SK-N-SH treated with all-trans-retinoic acid at 6 μM for 48 hours (cell line): ENCODE results near the gene ORC1.

ENCODE experiments used
- ATAC-seq: fragments of 200-7000 bp; cut with Tn5 transposase; 3 replicates; pipeline ENCODE4 v1.9.1; 2020; ENCODE audit warnings: mild to moderate bottlenecking, moderate library complexity
- BACH2 ChIP-seq: fragments of 250-450 bp; sonication (Bioruptor Pico); IDR thresholded peaks from 2 replicates; pipeline ENCODE4 v1.9.0; 2021; ENCODE audit warnings: mild to moderate bottlenecking, borderline replicate concordance
- ESRRG ChIP-seq: fragments of 250-450 bp; sonication (Bioruptor Pico); IDR thresholded peaks from 2 replicates; pipeline ENCODE4 v1.6.1; 2021; ENCODE audit warnings: mild to moderate bottlenecking
- ISL1 ChIP-seq: fragments of 250-450 bp; sonication (Bioruptor Pico); IDR thresholded peaks from 2 replicates; pipeline ENCODE4 v2.1.2; 2022; ENCODE audit warnings: mild to moderate bottlenecking, moderate library complexity
- OSR1 ChIP-seq: fragments of 250-450 bp; sonication (Bioruptor Pico); IDR thresholded peaks from 2 replicates; pipeline ENCODE4 v1.8.0; 2022; ENCODE audit warnings: moderate library complexity, mild to moderate bottlenecking, inconsistent platforms
- RARB ChIP-seq: fragments of 250-450 bp; sonication (Bioruptor Pico); IDR thresholded peaks from 2 replicates; pipeline ENCODE4 v1.8.0; 2021; ENCODE audit warnings: mild to moderate bottlenecking, moderate library complexity
- SNAI2 ChIP-seq: fragments of 250-450 bp; sonication (Bioruptor Pico); IDR thresholded peaks from 2 replicates; pipeline ENCODE4 v1.5.0; 2020; ENCODE audit warnings: mild to moderate bottlenecking, moderate library complexity
- TOX ChIP-seq: fragments of 250-450 bp; sonication (Bioruptor Pico); IDR thresholded peaks from 2 replicates; pipeline ENCODE4 v1.8.0; 2021; ENCODE audit warnings: mild to moderate bottlenecking, moderate library complexity, borderline replicate concordance
- ZC3H10 ChIP-seq: fragments of 250-450 bp; sonication (Bioruptor Pico); IDR thresholded peaks from 2 replicates; pipeline ENCODE4 v1.5.1; 2021; ENCODE audit warnings: mild to moderate bottlenecking, moderate library complexity
- ZFP3 ChIP-seq: fragments of 250-450 bp; sonication (Bioruptor Pico); IDR thresholded peaks from 2 replicates; pipeline ENCODE4 v1.5.0; 2020; ENCODE audit warnings: mild to moderate bottlenecking, moderate library complexity
- ZFP30 ChIP-seq: fragments of 450-650 bp; formaldehyde crosslinking; IDR thresholded peaks from 2 replicates; pipeline ENCODE4 v1.5.0; 2022; ENCODE audit warnings: mild to moderate bottlenecking, moderate library complexity
- ZNF8 ChIP-seq: fragments of 450-650 bp; formaldehyde crosslinking; IDR thresholded peaks from 2 replicates; pipeline ENCODE4 v1.5.0; 2020; ENCODE audit warnings: mild to moderate bottlenecking, moderate library complexity
- TF ChIP-seq, protein P1 (sequence below): fragments of 250-450 bp; sonication (Bioruptor Pico); IDR thresholded peaks from 2 replicates; pipeline ENCODE4 v1.5.0; 2020; ENCODE audit warnings: mild to moderate bottlenecking, moderate library complexity
- TF ChIP-seq, protein P2 (sequence below): fragments of 250-450 bp; sonication (Bioruptor Pico); IDR thresholded peaks from 2 replicates; pipeline ENCODE4 v1.5.1; 2021; ENCODE audit warnings: mild to moderate bottlenecking, moderate library complexity
- TF ChIP-seq, protein P3 (sequence below): fragments of 250-450 bp; sonication (Bioruptor Pico); IDR thresholded peaks from 2 replicates; pipeline ENCODE4 v1.5.1; 2020; ENCODE audit warnings: low read depth, mild to moderate bottlenecking, moderate library complexity
- TF ChIP-seq, protein P4 (sequence below): fragments of 250-450 bp; sonication (Bioruptor Pico); IDR thresholded peaks from 2 replicates; pipeline ENCODE4 v1.8.0; 2021; ENCODE audit warnings: low read depth, mild to moderate bottlenecking, moderate library complexity, borderline replicate concordance
- TF ChIP-seq, protein P5 (sequence below): fragments of 250-450 bp; sonication (Bioruptor Pico); IDR thresholded peaks from 2 replicates; pipeline ENCODE4 v1.8.0; 2020; ENCODE audit warnings: mild to moderate bottlenecking, moderate library complexity, borderline replicate concordance

The ORC1 gene

DNA sequence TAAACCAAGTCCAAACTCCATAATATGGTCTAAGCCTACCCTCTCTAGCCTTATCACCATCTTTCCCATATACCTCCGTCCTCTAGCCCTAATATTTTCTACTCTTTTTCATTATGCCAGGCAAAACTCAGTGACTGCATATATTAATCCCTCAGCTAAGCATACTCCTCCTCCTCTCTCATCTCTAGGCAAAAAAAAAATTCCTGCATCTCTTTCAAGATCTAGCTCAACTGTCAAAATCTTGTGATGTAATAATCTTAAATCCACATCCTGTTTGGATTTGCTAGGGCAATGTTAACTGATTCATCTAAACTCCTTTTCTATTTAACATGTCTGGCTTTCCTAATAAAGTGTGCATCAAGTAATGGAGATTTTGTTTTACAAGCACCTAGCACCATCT lies 20.6 kb upstream of the ORC1 start (continued):
- TF ChIP-seq, protein P1, sequence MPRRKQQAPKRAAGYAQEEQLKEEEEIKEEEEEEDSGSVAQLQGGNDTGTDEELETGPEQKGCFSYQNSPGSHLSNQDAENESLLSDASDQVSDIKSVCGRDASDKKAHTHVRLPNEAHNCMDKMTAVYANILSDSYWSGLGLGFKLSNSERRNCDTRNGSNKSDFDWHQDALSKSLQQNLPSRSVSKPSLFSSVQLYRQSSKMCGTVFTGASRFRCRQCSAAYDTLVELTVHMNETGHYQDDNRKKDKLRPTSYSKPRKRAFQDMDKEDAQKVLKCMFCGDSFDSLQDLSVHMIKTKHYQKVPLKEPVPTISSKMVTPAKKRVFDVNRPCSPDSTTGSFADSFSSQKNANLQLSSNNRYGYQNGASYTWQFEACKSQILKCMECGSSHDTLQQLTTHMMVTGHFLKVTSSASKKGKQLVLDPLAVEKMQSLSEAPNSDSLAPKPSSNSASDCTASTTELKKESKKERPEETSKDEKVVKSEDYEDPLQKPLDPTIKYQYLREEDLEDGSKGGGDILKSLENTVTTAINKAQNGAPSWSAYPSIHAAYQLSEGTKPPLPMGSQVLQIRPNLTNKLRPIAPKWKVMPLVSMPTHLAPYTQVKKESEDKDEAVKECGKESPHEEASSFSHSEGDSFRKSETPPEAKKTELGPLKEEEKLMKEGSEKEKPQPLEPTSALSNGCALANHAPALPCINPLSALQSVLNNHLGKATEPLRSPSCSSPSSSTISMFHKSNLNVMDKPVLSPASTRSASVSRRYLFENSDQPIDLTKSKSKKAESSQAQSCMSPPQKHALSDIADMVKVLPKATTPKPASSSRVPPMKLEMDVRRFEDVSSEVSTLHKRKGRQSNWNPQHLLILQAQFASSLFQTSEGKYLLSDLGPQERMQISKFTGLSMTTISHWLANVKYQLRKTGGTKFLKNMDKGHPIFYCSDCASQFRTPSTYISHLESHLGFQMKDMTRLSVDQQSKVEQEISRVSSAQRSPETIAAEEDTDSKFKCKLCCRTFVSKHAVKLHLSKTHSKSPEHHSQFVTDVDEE (CRISPR knock-in tag) = no peak
- TF ChIP-seq ZFP30 (CRISPR knock-in tag) = no peak

DNA sequence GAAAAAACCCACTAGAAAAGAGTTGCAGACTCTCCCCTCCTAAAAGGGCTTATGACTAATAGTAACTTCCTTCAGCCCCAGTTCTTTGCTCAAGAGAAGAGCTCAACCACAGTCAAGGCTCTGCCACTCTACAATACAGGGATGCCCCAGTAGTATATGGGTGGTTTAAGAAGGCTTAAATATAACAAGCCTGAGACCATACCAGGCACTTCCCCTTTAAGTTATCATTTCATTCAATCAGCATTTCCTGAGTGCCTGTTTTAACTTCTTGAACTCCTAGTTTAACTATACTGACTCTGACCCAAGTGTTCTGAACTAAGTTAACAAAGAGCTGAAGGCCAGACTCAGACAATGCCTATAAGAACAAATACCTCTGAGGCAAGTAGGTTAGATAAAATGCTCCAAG lies 20.0 kb upstream of the ORC1 start:
- peak; percentile 51 for ATAC-seq
- peak; percentile 88 for TF ChIP-seq ZFP3 (CRISPR knock-in tag)
- TF ChIP-seq ZC3H10 (CRISPR knock-in tag) = no peak

DNA sequence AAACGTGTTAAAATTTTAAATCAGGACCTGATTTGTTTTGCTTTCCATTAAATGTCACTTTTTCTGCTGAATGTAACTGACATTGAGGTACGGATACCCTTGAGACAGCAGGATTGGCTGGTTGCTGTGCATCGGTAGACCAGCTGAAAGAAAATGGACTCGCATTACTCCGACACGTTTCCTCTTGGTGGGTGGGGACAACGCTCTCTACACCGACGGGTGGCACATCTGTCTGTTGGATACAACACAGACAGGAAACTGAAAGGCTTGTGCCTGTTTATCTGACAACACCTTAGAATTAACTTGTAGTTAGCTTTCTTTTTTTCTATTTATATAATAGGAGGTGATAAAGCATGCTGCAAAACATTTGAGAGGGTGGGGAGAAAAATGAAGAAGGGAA lies 19.5 kb upstream of the ORC1 start:
- TF ChIP-seq RARB (CRISPR knock-in tag) = no peak
- no peak for TF ChIP-seq OSR1 (CRISPR knock-in tag)
- TF ChIP-seq, protein P2, sequence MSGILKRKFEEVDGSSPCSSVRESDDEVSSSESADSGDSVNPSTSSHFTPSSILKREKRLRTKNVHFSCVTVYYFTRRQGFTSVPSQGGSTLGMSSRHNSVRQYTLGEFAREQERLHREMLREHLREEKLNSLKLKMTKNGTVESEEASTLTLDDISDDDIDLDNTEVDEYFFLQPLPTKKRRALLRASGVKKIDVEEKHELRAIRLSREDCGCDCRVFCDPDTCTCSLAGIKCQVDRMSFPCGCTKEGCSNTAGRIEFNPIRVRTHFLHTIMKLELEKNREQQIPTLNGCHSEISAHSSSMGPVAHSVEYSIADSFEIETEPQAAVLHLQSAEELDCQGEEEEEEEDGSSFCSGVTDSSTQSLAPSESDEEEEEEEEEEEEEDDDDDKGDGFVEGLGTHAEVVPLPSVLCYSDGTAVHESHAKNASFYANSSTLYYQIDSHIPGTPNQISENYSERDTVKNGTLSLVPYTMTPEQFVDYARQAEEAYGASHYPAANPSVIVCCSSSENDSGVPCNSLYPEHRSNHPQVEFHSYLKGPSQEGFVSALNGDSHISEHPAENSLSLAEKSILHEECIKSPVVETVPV (CRISPR knock-in tag) = no peak
- TF ChIP-seq, protein P3, sequence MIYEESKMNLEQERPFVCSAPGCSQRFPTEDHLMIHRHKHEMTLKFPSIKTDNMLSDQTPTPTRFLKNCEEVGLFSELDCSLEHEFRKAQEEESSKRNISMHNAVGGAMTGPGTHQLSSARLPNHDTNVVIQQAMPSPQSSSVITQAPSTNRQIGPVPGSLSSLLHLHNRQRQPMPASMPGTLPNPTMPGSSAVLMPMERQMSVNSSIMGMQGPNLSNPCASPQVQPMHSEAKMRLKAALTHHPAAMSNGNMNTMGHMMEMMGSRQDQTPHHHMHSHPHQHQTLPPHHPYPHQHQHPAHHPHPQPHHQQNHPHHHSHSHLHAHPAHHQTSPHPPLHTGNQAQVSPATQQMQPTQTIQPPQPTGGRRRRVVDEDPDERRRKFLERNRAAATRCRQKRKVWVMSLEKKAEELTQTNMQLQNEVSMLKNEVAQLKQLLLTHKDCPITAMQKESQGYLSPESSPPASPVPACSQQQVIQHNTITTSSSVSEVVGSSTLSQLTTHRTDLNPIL (CRISPR knock-in tag) = no peak
- TF ChIP-seq BACH2 (CRISPR knock-in tag) = no peak
- no peak for TF ChIP-seq ZFP30 (CRISPR knock-in tag)
- no peak for TF ChIP-seq ESRRG (CRISPR knock-in tag)
- no peak for TF ChIP-seq SNAI2 (CRISPR knock-in tag)
- no peak for ATAC-seq

DNA sequence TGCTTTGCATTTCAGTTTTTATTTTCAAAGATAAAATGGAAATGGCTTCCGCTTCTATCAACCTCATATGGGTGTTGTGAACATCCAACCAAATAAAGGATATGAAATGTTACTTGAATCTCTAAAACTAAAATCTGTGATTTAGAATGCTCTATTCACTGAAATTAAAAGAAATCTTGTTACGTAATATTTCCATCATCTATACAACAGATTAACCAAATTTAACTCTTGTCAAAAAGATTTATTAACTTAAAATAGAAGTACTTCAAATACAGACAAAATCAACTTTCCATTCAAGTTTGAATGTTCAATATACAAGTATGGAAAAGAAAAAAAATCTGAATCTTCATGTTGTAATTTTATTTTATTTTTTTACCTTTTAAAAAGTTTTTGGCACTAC lies 18.8 kb upstream of the ORC1 start:
- TF ChIP-seq, protein P4, sequence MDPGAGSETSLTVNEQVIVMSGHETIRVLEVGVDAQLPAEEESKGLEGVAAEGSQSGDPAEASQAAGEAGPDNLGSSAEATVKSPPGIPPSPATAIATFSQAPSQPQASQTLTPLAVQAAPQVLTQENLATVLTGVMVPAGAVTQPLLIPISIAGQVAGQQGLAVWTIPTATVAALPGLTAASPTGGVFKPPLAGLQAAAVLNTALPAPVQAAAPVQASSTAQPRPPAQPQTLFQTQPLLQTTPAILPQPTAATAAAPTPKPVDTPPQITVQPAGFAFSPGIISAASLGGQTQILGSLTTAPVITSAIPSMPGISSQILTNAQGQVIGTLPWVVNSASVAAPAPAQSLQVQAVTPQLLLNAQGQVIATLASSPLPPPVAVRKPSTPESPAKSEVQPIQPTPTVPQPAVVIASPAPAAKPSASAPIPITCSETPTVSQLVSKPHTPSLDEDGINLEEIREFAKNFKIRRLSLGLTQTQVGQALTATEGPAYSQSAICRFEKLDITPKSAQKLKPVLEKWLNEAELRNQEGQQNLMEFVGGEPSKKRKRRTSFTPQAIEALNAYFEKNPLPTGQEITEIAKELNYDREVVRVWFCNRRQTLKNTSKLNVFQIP (CRISPR knock-in tag) = no peak
- TF ChIP-seq ZNF8 (CRISPR knock-in tag) (no peak), ZC3H10 (CRISPR knock-in tag) (no peak), BACH2 (CRISPR knock-in tag) (no peak), SNAI2 (CRISPR knock-in tag) (no peak), TOX (CRISPR knock-in tag) (no peak), ISL1 (CRISPR knock-in tag) (no peak)
- TF ChIP-seq, protein P5, sequence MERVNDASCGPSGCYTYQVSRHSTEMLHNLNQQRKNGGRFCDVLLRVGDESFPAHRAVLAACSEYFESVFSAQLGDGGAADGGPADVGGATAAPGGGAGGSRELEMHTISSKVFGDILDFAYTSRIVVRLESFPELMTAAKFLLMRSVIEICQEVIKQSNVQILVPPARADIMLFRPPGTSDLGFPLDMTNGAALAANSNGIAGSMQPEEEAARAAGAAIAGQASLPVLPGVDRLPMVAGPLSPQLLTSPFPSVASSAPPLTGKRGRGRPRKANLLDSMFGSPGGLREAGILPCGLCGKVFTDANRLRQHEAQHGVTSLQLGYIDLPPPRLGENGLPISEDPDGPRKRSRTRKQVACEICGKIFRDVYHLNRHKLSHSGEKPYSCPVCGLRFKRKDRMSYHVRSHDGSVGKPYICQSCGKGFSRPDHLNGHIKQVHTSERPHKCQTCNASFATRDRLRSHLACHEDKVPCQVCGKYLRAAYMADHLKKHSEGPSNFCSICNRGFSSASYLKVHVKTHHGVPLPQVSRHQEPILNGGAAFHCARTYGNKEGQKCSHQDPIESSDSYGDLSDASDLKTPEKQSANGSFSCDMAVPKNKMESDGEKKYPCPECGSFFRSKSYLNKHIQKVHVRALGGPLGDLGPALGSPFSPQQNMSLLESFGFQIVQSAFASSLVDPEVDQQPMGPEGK (CRISPR knock-in tag) = no peak
- TF ChIP-seq, all 23 proteins: peak for 0
- ATAC-seq = no peak

DNA sequence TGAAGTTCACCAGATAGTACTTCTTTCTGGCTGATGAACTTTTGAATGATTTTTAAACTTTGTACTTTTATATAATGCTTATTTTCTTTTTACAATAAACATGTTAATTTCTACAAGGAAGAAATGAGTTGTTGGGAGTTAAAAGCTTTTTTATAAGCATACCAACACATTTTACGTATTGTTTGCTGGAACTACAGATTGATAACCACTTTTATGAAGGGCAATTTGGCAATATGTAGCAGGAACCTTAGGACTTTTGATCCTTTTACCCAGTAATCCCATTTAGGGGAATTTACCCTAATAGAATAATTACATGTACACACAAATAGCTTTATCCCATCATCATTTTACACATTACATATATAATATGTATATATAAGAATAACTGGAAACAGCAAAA lies 16.5 kb upstream of the ORC1 start:
- ATAC-seq = no peak
- TF ChIP-seq TOX (CRISPR knock-in tag) = no peak
- TF ChIP-seq ZFP3 (CRISPR knock-in tag) = no peak
- TF ChIP-seq BACH2 (CRISPR knock-in tag) = no peak
- no peak for TF ChIP-seq ZNF8 (CRISPR knock-in tag)
- TF ChIP-seq, protein P1 (CRISPR knock-in tag) = no peak
- TF ChIP-seq ZFP30 (CRISPR knock-in tag) = no peak
- no peak for TF ChIP-seq OSR1 (CRISPR knock-in tag)
- TF ChIP-seq, protein P4 (CRISPR knock-in tag) = no peak
